ENCODE results near the gene NAT9. TPM values are rescaled to one million over a fixed set of nuclear protein-coding genes. Genes with fewer than 3 reads are reported as not detected.

Gene NAT9
- total and polyA plus RNA-seq, 2 of the 4 experiments (the other 2 are of a cell fraction), result 48.9 to 62.0 TPM

GRCh38 chr17:74822335-74822938 is 46.3 kb upstream of the NAT9 start:
- ChIA-PET CTCF (no interaction called here), POLR2A (ENCODE audit: unreplicated experiment) (no interaction called here)
- intact Hi-C loops (cut with micrococcal nuclease), result no loop called here
- Histone ChIP-seq H4K20me1 (ENCODE audit: insufficient read depth, low read length) (no peaks in the 10 kb centered on the region), H2AK5ac (ENCODE audit: low read depth, low read length) (no peak overlapping the region), H2BK120ac (ENCODE audit: low read depth, low read length) (no peak overlapping the region), H3K9ac (ENCODE audit: low read depth, low read length) (no peak overlapping the region), H3K56ac (ENCODE audit: extremely low read depth, insufficient read depth, low read length) (no peak overlapping the region), H3K14ac (replicated peaks; ENCODE audit: low read depth, low read length) (no peak overlapping the region), H2BK15ac (ENCODE audit: low read depth, low read length) (no peak overlapping the region), H2AFZ (replicated peaks; ENCODE audit: low read length, poor library complexity) (no peak overlapping the region), H4K8ac (ENCODE audit: low read depth in 2 of 2, low read length in 2 of 2) (no peak overlapping the region), H3K18ac (ENCODE audit: low read depth, low read length) (no peak overlapping the region), H3K4ac (ENCODE audit: low read depth, low read length) (no peak overlapping the region), H3K9me1 (ENCODE audit: insufficient read depth, low read length) (0 out of 2 replicates have a peak, but pooled peaks cover 3% of the 10 kb centered on the region), H3K79me1 (ENCODE audit: low read depth in 1 of 2, low read length in 2 of 2) (no peaks in the 10 kb centered on the region), H3K4me3 (ENCODE audit: insufficient read depth, low read depth, low read length) (no peak overlapping the region), H3K27ac (ENCODE audit: insufficient read depth, low read length) (no peak overlapping the region), H4K5ac (ENCODE audit: low read depth, low read length) (no peak overlapping the region), H3K36me3 (ENCODE audit: control insufficient read depth, insufficient read depth, low read length) (peaks cover 12% of the 10 kb centered on the region), H2BK20ac (ENCODE audit: low read depth, low read length) (no peak overlapping the region), H3K9me3 (ENCODE audit: control insufficient read depth, insufficient read depth, low read length) (no peaks in the 10 kb centered on the region), H4K91ac (ENCODE audit: insufficient read depth, low read depth, low read length) (no peak overlapping the region), H2BK5ac (ENCODE audit: low read depth, low read length, poor library complexity, severe bottlenecking) (no peak overlapping the region), H3K23ac (ENCODE audit: low read depth, low read length) (no peak overlapping the region), H3K27me3 (ENCODE audit: control insufficient read depth, insufficient read depth, low read length) (no peaks in the 10 kb centered on the region), H2AK9ac (replicated peaks; ENCODE audit: low read depth, low read length, poor library complexity) (no peak overlapping the region), H3K4me1 (ENCODE audit: control insufficient read depth, insufficient read depth, low read length) (no peaks in the 10 kb centered on the region), H3K4me2 (ENCODE audit: low read depth, low read length) (no peak overlapping the region)
- WGBS, 2 experiments (ENCODE audit: extremely low coverage in 2 of 2, insufficient read length in 1 of 2), result 76% methylated on average over 5 of the region's 15 CpGs; no CpG with 5 or more reads in 1 of the 2 experiments
- BruUV-seq (replicated peaks), result no TSS peak
- dilution Hi-C loops (cut with HindIII; ENCODE audit: low sequenced_read_pairs, unreplicated experiment), result no loop called here
- no peak for TF ChIP-seq SMC3 (IDR thresholded peaks at IDR 0.05; ENCODE audit: low read depth, low read length)
- TF ChIP-seq FOS (IDR thresholded peaks at IDR 0.05; ENCODE audit: low read depth, low read length), result no peak
- TF ChIP-seq POLR2A (IDR thresholded peaks at IDR 0.05; ENCODE audit: low read depth, low read length), result no peak
- TF ChIP-seq BHLHE40 (IDR thresholded peaks at IDR 0.05; ENCODE audit: low read depth, low read length), result no peak
- TF ChIP-seq MXI1 (IDR thresholded peaks at IDR 0.05; ENCODE audit: borderline replicate concordance, low read depth, low read length), result no peak
- no peak for TF ChIP-seq CTCF (conservative IDR thresholded peaks at IDR 0.05; ENCODE audit: low read depth, low read length)
- no peak for TF ChIP-seq RAD21 (IDR thresholded peaks at IDR 0.05; ENCODE audit: low read length)
- no peak for TF ChIP-seq CEBPB (IDR thresholded peaks at IDR 0.05; ENCODE audit: low read depth, low read length)
- ATAC-seq (ENCODE audit: low read depth) (no peak), DNase-seq (no peak)
- in situ Hi-C loops (cut with MboI; ENCODE audit: low sequenced_read_pairs), result no loop called here

Data from IMR-90 (cell line).